Lower leg skin (tissue), 3 donors: Measurements from ENCODE around the gene ARRDC3.

ENCODE experiments used
- CTCF ChIP-seq, 3 donors: fragments of 450-650 bp; IDR thresholded peaks; one replicate each; pipeline ENCODE4 v1.5.1; 2016; ENCODE audit warnings: antibody characterized with exemption in 3 of 3, mild to moderate bottlenecking in 3 of 3, moderate library complexity in 2 of 3
- POLR2A ChIP-seq, 2 donors: fragments of 450-650 bp; IDR thresholded peaks; one replicate each; pipeline ENCODE4 v1.6.1; 2016 to 2017; ENCODE audit warnings: antibody characterized with exemption in 2 of 2, mild to moderate bottlenecking in 1 of 2, moderate library complexity in 1 of 2

- TF ChIP-seq POLR2A (IDR thresholded peaks at IDR 0.05) (no peak), CTCF (IDR thresholded peaks at IDR 0.05) (no peak)
These were observed 21.3 kb downstream of the ARRDC3 start for GRCh38 chr5:91361790-91362189.
